Type B pancreatic cell (in vitro differentiated cells): ENCODE results near the gene ENTPD6. TPM values are rescaled to one million over a fixed set of nuclear protein-coding genes. Genes with fewer than 3 reads are reported as not detected.
A peak's percentile ranks its signal among the peaks of the same experiment; 100 is the strongest.
"Not testable (repeated sequence)": the region's sequence is repeated elsewhere in the genome, so short reads cannot be mapped to it uniquely, and the experiment has no call there.

Experiments
- DNase-seq: peaks from one replicate; pipeline ENCODE4 v3.0.0; 2021; ENCODE audit warnings: mixed read lengths; ENCODE audit not compliant: unreplicated experiment; ENCODE audit errors: extremely low spot score
- H3K27ac Mint-ChIP-seq: 2 replicates; pipeline ENCODE4 v1.8.0; 2021; ENCODE audit warnings: mild to moderate bottlenecking, mixed read lengths
- H3K27me3 Mint-ChIP-seq: 2 replicates; pipeline ENCODE4 v1.8.0; 2021; ENCODE audit warnings: mixed read lengths
- H3K36me3 Mint-ChIP-seq: 2 replicates; pipeline ENCODE4 v1.8.0; 2021; ENCODE audit warnings: mixed read lengths
- H3K4me1 Mint-ChIP-seq: one replicate; pipeline ENCODE4 v1.8.0; 2021; ENCODE audit warnings: mixed read lengths; ENCODE audit not compliant: unreplicated experiment
- H3K4me3 Mint-ChIP-seq: 2 replicates; pipeline ENCODE4 v1.8.0; 2021; ENCODE audit warnings: mild to moderate bottlenecking, mixed read lengths
- H3K9me3 Mint-ChIP-seq: 2 replicates; pipeline ENCODE4 v1.8.0; 2021; ENCODE audit warnings: mixed read lengths
- total RNA-seq: library from RNA; stranded (reverse); gene quantifications from 2 replicates; pipeline ENCODE4 v1.2.1, GENCODE V29; 2021; ENCODE audit warnings: low replicate concordance
- TF ChIP-seq, protein P1 (sequence below): fragments of 200-600 bp; sonication (generic); conservative IDR thresholded peaks from 2 replicates; pipeline ENCODE4 v1.5.0; 2021; ENCODE audit warnings: antibody characterized with exemption, mild to moderate bottlenecking

The ENTPD6 gene
- total RNA-seq, 1 donor from 2014 or later, result 64.1 TPM

DNA sequence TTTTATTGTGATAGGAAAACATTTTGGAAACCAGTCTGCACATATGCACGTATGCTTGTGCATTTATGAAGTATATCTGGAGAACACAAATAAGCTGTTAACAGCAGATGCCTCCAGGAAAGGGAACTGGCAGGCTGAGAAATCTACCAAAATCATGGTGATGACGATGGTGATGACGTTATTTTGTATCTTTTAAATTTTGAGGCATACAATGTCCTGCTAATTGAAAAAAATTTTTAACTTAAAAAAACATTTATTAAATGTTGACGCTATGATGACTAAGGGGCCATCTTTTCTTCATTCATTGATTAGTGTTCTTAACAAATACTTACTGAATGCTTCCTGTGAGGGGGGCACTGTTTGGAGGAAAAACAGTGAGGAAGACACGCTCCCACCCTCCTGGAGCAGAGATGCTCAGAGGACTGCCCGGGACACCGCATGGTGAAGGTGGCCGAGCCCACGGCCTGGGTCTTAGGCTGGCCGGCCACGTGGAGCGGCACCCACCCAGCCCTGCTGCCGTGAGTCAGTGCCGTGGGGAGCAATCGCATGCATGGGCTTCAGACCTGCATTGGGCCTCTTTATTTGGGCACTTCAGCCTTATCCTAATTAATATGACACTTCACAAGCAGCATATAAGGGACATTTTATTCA, 15.9 kb upstream of the ENTPD6 start:
- H3K4me3 Mint-ChIP-seq, result no peak overlapping the region
- TF ChIP-seq, protein P1, sequence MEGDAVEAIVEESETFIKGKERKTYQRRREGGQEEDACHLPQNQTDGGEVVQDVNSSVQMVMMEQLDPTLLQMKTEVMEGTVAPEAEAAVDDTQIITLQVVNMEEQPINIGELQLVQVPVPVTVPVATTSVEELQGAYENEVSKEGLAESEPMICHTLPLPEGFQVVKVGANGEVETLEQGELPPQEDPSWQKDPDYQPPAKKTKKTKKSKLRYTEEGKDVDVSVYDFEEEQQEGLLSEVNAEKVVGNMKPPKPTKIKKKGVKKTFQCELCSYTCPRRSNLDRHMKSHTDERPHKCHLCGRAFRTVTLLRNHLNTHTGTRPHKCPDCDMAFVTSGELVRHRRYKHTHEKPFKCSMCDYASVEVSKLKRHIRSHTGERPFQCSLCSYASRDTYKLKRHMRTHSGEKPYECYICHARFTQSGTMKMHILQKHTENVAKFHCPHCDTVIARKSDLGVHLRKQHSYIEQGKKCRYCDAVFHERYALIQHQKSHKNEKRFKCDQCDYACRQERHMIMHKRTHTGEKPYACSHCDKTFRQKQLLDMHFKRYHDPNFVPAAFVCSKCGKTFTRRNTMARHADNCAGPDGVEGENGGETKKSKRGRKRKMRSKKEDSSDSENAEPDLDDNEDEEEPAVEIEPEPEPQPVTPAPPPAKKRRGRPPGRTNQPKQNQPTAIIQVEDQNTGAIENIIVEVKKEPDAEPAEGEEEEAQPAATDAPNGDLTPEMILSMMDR, result peak; percentile 35
- H3K36me3 Mint-ChIP-seq, result no peaks in the 10 kb centered on the region
- H3K27me3 Mint-ChIP-seq, result peaks cover 39% of the 10 kb centered on the region
- no peak for DNase-seq
- H3K27ac Mint-ChIP-seq, result no peak overlapping the region
- peaks cover 6% of the 10 kb centered on the region for H3K9me3 Mint-ChIP-seq
- H3K4me1 Mint-ChIP-seq, result peaks cover 6% of the 10 kb centered on the region

DNA sequence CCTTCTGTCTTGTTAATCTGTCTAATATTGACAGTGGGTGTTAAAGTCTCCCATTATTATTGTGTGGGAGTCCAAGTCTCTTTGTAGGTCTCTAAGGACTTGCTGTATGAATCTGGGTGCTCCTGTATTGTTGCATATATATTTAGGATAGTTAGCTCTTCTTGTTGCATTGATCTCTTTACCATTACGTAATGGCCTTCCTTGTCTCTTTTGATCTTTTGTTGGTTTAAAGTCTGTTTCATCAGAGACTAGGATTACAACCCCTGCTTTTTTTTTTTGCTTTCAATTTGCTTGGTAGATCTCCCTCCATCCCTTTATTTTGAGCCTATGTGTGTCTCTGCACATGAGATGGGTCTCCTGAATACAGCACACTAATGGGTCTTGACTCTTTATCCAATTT, 11.1 kb upstream of the ENTPD6 start:
- not testable (repeated sequence) for DNase-seq, H3K4me1 Mint-ChIP-seq, H3K4me3 Mint-ChIP-seq, H3K9me3 Mint-ChIP-seq, H3K36me3 Mint-ChIP-seq, H3K27ac Mint-ChIP-seq
- peaks cover 25% of the 10 kb centered on the region for H3K27me3 Mint-ChIP-seq

DNA sequence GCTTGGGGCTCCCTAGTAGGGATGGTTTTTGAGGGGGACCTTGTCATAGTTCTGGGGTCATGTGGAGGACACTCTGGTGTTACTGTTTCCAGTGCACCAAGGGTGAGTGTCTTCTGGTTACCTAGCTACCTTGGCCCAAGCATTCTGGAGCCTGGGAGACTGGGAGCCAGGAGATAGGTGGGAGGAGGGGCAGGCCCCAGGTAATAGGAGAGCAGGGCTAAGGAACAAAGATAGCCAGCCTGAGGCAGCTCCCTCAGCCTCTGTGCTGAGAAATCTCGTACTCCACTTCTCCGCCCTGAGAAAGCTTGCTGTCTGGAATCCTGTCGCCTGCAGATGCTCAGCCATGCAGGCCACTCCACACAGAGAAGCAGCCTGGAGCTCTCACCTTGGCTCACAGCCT, 8.3 kb upstream of the ENTPD6 start:
- peaks cover 5% of the 10 kb centered on the region for H3K9me3 Mint-ChIP-seq
- no peak overlapping the region for H3K27ac Mint-ChIP-seq
- H3K27me3 Mint-ChIP-seq, result peaks cover 25% of the 10 kb centered on the region
- no peak for DNase-seq
- H3K36me3 Mint-ChIP-seq, result no peaks in the 10 kb centered on the region
- H3K4me3 Mint-ChIP-seq, result no peak overlapping the region
- TF ChIP-seq, protein P1, result no peak
- H3K4me1 Mint-ChIP-seq, result no peaks in the 10 kb centered on the region

DNA sequence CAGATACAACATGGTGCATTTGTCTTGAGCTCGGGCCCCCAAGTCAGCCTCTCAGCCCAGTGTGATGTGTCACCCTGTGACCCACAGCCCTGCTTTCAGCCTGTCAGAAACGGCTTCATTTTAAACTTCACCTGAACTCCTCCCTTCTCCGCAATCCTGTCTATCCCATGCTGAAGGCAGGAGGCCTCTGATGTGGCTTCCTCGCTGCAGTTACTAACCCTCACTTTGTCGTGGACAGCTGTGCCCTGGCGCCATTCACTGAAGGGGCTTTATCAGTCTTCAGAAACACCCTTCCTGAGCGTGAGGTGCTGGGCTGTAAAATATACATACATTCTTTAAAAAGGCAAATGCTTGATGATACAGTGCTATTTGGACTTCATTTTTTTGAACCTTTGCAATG, 7.9 kb upstream of the ENTPD6 start:
- no peaks in the 10 kb centered on the region for H3K4me1 Mint-ChIP-seq
- TF ChIP-seq, protein P1, result no peak
- H3K9me3 Mint-ChIP-seq, result peaks cover 5% of the 10 kb centered on the region
- H3K27me3 Mint-ChIP-seq, result peaks cover 22% of the 10 kb centered on the region
- no peak overlapping the region for H3K27ac Mint-ChIP-seq
- H3K36me3 Mint-ChIP-seq, result no peaks in the 10 kb centered on the region
- no peak overlapping the region for H3K4me3 Mint-ChIP-seq
- no peak for DNase-seq

DNA sequence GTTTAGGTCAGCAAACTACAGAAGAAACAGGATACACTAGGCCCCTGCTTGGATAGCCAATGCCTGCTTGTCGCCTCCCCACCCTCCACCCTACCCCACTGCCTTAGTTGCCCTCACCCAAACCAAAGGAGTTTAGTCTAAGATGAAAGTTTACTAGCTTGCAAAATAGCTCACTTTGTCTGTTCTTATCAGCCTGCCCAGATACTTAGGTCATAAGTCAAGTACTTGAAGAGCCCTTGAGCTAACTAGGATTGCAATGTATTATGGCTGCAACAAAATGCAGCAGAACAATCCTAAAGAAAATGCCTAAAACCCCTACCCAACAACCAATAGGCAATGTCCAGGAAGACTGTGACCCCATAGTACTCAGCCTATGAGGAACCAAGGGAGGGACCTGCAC, 7.3 kb upstream of the ENTPD6 start:
- no peak for DNase-seq
- Mint-ChIP-seq H3K4me3 (no peak overlapping the region), H3K9me3 (peaks cover 5% of the 10 kb centered on the region), H3K27ac (no peak overlapping the region), H3K27me3 (peaks cover 22% of the 10 kb centered on the region), H3K36me3 (no peaks in the 10 kb centered on the region), H3K4me1 (no peaks in the 10 kb centered on the region)
- TF ChIP-seq, protein P1, result no peak

DNA sequence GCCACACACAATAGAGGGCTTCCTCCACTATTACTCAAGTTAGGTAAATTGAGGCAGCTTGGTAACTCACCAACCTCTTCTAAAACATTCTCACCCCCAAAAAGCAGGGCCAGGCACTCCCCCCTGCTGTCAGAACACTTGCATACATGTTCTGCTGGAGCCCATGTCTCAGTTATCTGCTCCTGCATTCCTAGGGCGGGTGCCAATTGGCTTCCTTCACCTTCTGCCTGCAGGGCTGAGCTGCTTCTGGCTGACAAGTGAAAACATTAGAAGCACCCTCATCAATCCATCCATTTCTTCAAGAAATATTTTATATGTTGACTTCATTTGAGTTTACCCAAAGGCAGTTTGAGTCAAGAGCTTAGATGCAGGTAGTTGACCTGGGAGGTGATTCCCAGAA, 4.5 kb upstream of the ENTPD6 start:
- no peak overlapping the region for H3K4me3 Mint-ChIP-seq
- H3K27ac Mint-ChIP-seq, result no peak overlapping the region
- TF ChIP-seq, protein P1, result no peak
- no peak for DNase-seq
- no peaks in the 10 kb centered on the region for H3K9me3 Mint-ChIP-seq
- H3K27me3 Mint-ChIP-seq, result peaks cover 3% of the 10 kb centered on the region
- H3K4me1 Mint-ChIP-seq, result peaks cover under 1% of the 10 kb centered on the region
- no peaks in the 10 kb centered on the region for H3K36me3 Mint-ChIP-seq
